NCI-H345 treated with DMSO at 0.1 percent for 48 hours (cell line): ENCODE measurements around the gene ANKRD62.
"Not testable (repeated sequence)": the region's sequence is repeated elsewhere in the genome, so short reads cannot be mapped to it uniquely, and the experiment has no call there.

Experiments
- DNase-seq: peaks from one replicate; lab custom pipeline; 2025; ENCODE audit not compliant: unreplicated experiment; lab: John Stamatoyannopoulos, UW

The ANKRD62 gene

DNA sequence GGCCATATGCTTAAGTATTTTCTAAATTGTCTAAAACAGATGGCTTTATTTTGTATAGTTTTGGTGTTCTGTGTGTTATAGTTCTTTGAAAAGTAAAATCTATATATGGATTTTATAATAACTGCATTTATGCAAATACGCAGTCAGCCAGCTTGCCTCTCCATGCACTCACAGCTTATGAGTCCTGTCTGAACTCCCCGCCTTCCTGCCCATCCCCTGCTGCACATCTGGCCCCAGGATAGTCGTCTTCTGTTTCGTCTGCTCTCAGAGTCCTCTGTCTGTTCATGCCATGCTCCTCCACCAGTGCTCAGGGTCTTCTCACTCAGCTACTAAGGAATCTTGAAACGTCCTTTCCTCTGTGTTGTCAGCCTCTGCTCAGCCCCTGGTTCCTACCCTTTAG lies 28.2 kb upstream of the ANKRD62 start:
- DNase-seq = no peak

DNA sequence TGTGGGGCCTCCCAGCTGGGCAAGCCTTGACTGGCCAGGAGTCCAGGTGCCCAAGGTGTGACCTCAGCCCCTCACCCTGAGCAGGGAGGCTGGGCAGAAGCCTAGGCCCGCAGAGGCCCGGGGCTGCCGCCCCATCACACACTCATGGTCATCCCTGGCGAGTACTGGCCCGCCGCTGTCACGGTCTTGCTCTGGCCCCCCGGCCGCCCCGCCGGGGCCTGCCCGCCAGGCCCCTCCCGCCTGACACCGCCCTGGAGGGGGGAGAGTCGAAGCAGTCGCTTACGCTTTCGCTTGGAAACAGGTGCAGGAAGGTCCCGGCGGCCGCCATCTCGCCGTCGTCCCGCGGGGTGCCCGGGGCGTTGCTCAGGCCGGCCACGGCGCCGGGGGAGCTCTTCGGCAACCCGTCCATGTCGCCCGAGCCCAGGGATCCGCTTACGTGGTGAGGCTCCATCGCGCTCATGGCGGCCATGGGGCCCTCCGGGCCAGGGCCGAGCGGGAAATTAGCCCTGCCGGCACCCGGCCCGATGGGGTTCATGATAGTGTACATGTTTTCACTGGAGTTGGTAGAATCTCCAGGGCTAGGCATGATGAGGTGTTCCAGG lies 26.6 kb upstream of the ANKRD62 start:
- no peak for DNase-seq

DNA sequence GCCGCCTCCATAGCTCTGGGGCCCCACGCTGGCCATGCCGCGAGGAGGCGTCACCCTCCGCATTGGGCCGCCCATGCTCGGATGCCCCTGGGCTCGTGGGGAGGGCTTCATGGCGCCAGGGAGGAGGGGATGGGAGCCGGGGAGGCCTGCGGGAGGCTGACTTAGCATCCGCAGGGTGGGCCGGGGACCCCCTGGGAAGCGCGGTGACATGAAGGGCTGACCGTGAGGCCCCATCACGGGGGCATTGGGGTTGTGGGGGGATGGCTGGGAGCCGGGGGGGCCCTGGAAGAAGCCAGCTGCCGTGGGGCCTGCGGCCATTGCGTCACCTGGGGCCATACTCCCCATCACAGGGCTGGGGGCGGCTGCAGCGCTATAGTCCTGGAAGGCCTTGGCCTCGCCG lies 26.0 kb upstream of the ANKRD62 start:
- DNase-seq = no peak

DNA sequence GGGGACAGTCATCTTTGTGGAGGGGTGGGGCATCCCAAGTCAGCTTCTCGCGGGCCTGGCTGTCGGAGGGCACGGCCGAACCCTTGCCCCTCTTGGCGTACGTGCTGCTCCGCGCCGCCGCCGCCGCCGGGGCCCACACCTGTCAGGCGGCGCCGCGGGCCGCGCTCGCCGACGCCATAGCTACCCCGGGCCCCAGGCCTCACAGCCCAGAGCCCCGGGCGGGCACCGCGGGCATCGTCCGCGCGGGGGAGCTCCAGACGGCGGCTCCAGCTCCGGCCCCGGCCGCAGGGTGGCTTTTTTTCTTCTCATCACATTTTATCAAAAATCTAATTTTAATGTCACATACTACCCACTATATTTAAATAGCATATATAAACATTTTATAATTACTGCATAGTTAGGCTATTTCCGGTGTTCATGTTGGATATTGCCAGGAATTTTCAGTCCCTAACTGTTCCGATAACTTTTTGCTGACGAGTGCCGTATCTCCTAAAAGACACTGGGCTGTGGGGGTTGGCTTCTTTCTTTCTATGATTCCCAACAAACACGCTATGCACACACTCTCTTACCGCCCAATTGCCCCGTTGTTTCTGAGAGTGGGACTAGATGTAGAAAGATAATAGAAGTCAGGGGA lies 25.2 kb upstream of the ANKRD62 start:
- DNase-seq = not testable (repeated sequence)

GRCh38 chr18:12068950-12069320 lies 24.7 kb upstream of the ANKRD62 start:
- DNase-seq = no peak

DNA sequence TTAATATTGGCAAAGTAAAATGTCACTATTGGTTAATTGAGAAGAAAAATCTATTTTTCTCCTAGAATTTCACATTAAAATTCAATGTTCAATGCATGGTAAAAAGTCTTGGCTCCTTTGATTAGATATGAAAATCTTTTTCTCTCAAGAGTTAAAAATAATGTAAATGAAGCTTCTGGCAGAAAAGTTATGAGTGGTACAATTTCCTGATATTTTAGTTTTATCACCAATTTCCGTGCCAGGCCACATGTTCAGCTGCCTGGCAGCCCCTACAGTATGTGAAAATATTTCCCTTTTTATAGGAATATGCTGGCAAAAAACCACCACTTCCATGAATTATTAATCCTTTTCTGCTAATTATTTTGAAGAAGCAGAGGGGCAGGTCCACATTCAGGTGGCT lies 22.6 kb upstream of the ANKRD62 start:
- not testable (repeated sequence) for DNase-seq

GRCh38 chr18:12072996-12073395 lies 20.6 kb upstream of the ANKRD62 start:
- DNase-seq = no peak

GRCh38 chr18:12074736-12075135 lies 18.9 kb upstream of the ANKRD62 start:
- peak; percentile 0 for DNase-seq

- DNase-seq = peak; percentile 22
These were observed 17.1 kb upstream of the ANKRD62 start for GRCh38 chr18:12076424-12077140.

DNA sequence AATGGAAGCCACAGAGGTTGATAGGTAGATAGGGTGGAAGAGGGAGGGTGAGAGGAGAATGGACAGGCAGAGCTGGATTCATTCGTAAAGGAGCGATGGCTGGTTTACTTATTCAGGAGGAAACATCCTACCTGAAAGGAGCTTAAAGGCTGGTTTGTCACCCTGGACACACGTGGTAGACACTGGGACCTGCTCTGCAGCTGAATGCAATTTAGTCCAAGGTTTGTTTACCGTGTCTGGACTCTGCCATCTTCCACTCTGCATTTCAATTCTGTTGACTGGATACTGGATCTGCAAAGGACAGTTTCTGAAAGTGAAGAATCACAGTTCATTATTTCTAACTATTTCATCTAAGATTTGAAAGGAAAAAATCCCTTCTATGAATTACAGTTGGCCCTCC lies 15.6 kb upstream of the ANKRD62 start:
- DNase-seq = not testable (repeated sequence)

- no peak for DNase-seq
These were observed 14.0 kb upstream of the ANKRD62 start for GRCh38 chr18:12079491-12080237.

- DNase-seq = no peak
These were observed 8.5 kb upstream of the ANKRD62 start for GRCh38 chr18:12085136-12085535.

DNA sequence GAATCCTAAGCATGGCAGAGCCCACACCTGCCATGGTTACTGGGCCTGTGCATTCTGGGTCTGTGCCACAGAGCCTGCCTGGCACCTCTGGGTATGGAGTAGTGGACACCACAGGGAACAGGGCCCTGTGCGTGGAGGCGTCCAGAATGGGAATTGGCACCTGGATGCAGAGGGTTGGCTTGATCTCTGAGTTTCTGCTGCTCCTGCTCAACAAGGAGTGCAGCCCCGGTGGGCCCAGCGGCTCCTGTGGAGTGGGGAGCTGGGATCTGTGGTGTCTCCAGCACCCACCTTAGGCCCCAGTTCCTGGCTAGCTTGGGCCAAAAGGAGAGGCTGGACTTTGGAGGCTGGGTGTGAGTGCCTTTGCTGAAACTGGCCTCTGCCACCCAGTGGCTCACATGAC lies 7.9 kb upstream of the ANKRD62 start:
- no peak for DNase-seq

GRCh38 chr18:12086249-12086648 lies 7.4 kb upstream of the ANKRD62 start:
- DNase-seq = peak; percentile 11

DNA sequence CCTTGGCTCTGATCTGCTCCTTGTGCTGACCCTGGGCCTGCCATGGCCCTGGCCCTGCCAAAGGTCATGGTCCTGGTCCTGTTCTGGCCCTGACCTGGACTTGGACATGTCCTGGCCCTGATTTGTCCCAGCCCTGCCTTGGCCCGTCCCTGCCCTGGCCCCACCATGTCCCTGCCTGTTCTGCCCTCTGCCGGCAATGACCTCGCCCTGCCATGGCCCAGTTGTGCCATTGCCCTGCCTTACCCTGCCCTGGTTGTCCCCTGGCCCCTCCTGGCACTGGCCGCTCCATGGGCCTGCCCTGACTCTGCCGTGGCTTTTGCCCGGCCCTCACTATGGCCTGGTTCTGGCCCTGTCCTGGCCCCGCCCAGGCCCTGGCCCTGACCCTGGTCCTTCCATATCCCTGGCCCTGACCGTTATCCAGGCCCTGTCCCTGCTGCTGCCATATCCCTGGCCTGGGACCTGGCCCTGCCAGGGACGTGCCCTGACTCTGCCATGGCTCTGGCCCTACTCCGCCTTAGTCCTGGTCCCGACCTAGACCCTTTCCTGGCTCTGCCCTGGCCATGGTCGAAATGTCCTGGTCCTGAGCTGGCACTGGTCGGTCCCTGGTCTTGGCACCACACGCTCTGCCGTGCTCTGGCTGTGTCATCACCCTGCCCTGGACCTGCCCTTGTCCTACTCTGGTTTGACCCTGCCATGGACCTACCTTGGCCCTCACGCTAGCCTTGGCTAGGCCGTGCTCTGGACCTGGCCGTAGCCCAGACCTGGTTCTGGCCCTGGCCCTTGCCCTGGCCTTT lies 6.8 kb upstream of the ANKRD62 start:
- no peak for DNase-seq

- DNase-seq = no peak
These were observed 6.1 kb upstream of the ANKRD62 start for GRCh38 chr18:12087471-12088025.

DNA sequence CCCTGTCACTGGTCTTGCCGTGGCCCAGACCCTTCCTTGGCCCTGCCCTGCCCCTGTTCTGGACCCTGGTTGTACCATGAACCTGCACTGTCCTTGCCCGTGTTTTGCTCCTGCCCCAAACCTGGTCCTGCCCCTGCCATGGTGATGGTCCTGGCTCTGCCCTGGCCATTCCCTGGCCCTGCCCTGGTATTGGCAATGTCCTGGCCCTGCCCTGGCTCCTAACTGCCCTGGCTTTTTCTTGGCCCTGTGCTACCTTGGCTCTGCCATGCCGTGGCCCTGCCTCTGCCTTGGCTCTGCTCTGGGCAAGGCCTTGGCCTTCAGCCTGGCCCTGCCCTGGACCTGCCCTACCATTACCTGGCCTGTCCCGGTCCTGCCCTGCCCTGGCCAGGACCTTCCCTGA lies 5.5 kb upstream of the ANKRD62 start:
- no peak for DNase-seq

- no peak for DNase-seq
These were observed 4.8 kb upstream of the ANKRD62 start for GRCh38 chr18:12088731-12089375.

- DNase-seq = no peak
These were observed 2.0 kb upstream of the ANKRD62 start for GRCh38 chr18:12091538-12092141.
